ENCODE data around the gene NFIA. TPM values are rescaled to one million over a fixed set of nuclear protein-coding genes. Genes with fewer than 3 reads are reported as not detected.
A peak's percentile ranks its signal among the peaks of the same experiment; 100 is the strongest.

Gene NFIA
- total and polyA plus RNA-seq, 9 of the 15 experiments (the other 6 are each of a cell fraction or from before 2014, with no cell fraction given) = 5.3 to 24.9 (median 9.8) TPM

DNA sequence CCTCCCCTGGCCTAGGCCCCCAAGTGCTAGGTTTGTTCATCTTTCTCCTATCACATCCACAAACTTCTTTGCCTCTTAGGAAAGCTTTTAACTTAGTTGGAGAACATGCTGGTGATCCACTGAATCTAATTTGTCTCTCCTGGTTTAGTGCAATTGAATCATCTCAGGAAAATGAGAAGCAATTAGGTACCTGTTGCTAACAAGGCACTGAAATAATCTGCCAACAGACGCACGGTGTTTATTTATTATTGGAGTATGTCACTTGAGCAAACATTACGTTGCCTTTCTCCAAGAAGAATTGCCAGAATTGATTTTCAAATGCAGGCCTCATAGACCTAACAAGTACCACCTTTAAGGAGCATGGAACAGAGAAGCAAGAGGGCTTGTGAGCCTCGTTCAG is 309.4 kb downstream of the NFIA start (continued):
- TF ChIP-seq, protein P1, sequence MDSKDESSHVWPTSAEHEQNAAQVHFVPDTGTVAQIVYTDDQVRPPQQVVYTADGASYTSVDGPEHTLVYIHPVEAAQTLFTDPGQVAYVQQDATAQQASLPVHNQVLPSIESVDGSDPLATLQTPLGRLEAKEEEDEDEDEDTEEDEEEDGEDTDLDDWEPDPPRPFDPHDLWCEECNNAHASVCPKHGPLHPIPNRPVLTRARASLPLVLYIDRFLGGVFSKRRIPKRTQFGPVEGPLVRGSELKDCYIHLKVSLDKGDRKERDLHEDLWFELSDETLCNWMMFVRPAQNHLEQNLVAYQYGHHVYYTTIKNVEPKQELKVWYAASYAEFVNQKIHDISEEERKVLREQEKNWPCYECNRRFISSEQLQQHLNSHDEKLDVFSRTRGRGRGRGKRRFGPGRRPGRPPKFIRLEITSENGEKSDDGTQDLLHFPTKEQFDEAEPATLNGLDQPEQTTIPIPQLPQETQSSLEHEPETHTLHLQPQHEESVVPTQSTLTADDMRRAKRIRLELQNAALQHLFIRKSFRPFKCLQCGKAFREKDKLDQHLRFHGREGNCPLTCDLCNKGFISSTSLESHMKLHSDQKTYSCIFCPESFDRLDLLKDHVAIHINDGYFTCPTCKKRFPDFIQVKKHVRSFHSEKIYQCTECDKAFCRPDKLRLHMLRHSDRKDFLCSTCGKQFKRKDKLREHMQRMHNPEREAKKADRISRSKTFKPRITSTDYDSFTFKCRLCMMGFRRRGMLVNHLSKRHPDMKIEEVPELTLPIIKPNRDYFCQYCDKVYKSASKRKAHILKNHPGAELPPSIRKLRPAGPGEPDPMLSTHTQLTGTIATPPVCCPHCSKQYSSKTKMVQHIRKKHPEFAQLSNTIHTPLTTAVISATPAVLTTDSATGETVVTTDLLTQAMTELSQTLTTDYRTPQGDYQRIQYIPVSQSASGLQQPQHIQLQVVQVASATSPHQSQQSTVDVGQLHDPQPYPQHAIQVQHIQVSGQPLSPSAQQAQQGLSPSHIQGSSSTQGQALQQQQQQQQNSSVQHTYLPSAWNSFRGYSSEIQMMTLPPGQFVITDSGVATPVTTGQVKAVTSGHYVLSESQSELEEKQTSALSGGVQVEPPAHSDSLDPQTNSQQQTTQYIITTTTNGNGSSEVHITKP (IDR thresholded peaks at IDR 0.05; ENCODE audit: partially characterized antibody) = no peak
- no peak for TF ChIP-seq BCL6 (CRISPR knock-in tag; IDR thresholded peaks at IDR 0.05)
- TF ChIP-seq ZNF584 (CRISPR knock-in tag; IDR thresholded peaks at IDR 0.05; ENCODE audit: low read depth) = no peak
- TF ChIP-seq EWSR1 (IDR thresholded peaks at IDR 0.05; ENCODE audit: borderline replicate concordance, low read depth, partially characterized antibody) = no peak

DNA sequence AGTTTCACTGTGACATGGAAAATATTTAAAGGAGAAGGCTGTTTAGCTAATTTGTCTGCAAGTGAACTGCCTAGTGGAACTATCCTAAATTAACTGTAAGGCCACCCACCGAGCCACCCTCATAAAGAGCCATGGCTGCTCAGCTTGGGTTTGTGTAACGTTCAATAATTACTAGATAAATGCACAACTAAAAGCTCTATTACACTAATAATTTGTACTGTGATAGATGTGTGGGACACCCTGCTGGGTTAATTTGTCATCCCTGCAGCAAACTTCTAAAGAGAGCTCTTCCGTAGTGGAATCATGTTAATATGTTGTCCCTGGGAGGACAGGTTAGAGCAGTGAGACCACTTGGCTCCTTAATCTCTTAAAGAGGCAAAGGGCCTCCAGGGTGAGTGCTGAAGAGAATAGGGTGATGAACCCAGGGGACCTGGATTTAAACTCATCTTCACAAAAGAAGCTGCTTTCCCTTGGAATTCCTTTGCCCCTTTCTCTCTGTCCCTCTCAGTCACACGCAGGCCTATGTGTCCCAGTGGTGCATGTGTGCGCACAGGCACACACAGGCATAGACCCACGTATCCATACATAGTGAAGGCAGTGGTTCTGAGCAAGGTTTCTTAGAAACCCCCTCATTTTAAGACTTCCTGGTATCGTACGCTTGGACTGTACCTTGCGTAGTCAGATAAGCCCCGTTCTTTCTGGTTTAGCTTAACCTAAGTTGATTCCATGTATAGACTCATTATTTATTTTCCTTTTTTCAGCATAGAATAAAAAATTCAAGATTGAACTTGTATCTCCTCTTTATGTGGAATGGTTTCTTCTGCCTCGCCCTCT is 310.3 kb downstream of the NFIA start:
- Histone ChIP-seq H3K79me2 (ENCODE audit: control insufficient read depth, insufficient read depth, low read length) (0 out of 3 replicates have a peak, but pooled peaks cover 3% of the 10 kb centered on the region), H3K4me3 (no peak overlapping the region), H2AFZ (ENCODE audit: low read depth, low read length) (peak overlapping the region; percentile 88), H3K27me3 (ENCODE audit: control insufficient read depth in 2 of 2, insufficient read depth in 2 of 2, low read length in 2 of 2) (no peaks in the 10 kb centered on the region), H4K20me1 (replicated peaks; ENCODE audit: control insufficient read depth, insufficient read depth, low read length) (no peaks in the 10 kb centered on the region), H3K4me1 (replicated peaks in 1 of 2; ENCODE audit: control insufficient read depth in 2 of 2, insufficient read depth in 2 of 2, low read length in 2 of 2) (peaks cover 0 to 16% of the 10 kb centered on the region in 2 experiments; a peak in 2 of 5 replicates), H3K9me3 (replicated peaks; ENCODE audit: control insufficient read depth, insufficient read depth, low read depth, low read length) (peaks cover 4% of the 10 kb centered on the region), H3K27ac (ENCODE audit: extremely low read depth, low read depth, low read length) (peak overlapping the region; percentile 78), H3K9me1 (ENCODE audit: control insufficient read depth, insufficient read depth, low read length) (no peaks in the 10 kb centered on the region), H3K4me2 (ENCODE audit: insufficient read depth, low read length) (peak overlapping the region; percentile 82), H3K36me3 (ENCODE audit: control insufficient read depth, insufficient read depth, low read length) (peaks cover 29% of the 10 kb centered on the region), H3K9ac (ENCODE audit: insufficient read depth in 1 of 2, low read depth in 2 of 2, low read length in 2 of 2) (peak overlapping the region in 1 of 2 experiments; percentile 61; a peak in 2 of 4 replicates)
- CTCF ChIA-PET (ENCODE audit: low intra/inter-chr PET ratio) = no interaction called here
- in situ Hi-C loops (cut with MboI) = no loop called here
- intact Hi-C loops (cut with micrococcal nuclease) = no loop called here
- FAIRE-seq (peak; percentile 92), DNase-seq (ENCODE audit: extremely low read depth in 1 of 4, low spot score in 3 of 4) (peak; percentile 19 to 82 (median 42)), ATAC-seq (peak; percentile 91)
- no TSS peak for BruUV-seq (replicated peaks)
- WGBS (ENCODE audit: insufficient coverage, low coverage, missing lambda C conversion rate) = 15% methylated on average over 11 of the region's 11 CpGs
- POLR2A ChIA-PET = interaction anchor here (0.5 to 1.4 kb wide), 10 partner anchors 13 to 506 kb away, joined by 3 to 6 read pairs (median 3); no protein-coding TSS in a partner anchor
- TF ChIP-seq TCF3 (CRISPR knock-in tag; IDR thresholded peaks at IDR 0.05) (peak; percentile 74), ZNF764 (CRISPR knock-in tag; IDR thresholded peaks at IDR 0.05; ENCODE audit: low read depth) (no peak), HNRNPL (IDR thresholded peaks at IDR 0.05; ENCODE audit: low read depth, low read length) (no peak), BDP1 (IDR thresholded peaks at IDR 0.05; ENCODE audit: insufficient read depth, insufficient read length) (no peak), ZNF384 (IDR thresholded peaks at IDR 0.05; ENCODE audit: low read depth, low read length) (no peak), IFI16 (CRISPR knock-in tag; IDR thresholded peaks at IDR 0.05) (no peak)
- TF ChIP-seq, protein P2, sequence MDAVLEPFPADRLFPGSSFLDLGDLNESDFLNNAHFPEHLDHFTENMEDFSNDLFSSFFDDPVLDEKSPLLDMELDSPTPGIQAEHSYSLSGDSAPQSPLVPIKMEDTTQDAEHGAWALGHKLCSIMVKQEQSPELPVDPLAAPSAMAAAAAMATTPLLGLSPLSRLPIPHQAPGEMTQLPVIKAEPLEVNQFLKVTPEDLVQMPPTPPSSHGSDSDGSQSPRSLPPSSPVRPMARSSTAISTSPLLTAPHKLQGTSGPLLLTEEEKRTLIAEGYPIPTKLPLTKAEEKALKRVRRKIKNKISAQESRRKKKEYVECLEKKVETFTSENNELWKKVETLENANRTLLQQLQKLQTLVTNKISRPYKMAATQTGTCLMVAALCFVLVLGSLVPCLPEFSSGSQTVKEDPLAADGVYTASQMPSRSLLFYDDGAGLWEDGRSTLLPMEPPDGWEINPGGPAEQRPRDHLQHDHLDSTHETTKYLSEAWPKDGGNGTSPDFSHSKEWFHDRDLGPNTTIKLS (IDR thresholded peaks at IDR 0.05; ENCODE audit: borderline replicate concordance, low read depth) = no peak
- TF ChIP-seq, protein P3, sequence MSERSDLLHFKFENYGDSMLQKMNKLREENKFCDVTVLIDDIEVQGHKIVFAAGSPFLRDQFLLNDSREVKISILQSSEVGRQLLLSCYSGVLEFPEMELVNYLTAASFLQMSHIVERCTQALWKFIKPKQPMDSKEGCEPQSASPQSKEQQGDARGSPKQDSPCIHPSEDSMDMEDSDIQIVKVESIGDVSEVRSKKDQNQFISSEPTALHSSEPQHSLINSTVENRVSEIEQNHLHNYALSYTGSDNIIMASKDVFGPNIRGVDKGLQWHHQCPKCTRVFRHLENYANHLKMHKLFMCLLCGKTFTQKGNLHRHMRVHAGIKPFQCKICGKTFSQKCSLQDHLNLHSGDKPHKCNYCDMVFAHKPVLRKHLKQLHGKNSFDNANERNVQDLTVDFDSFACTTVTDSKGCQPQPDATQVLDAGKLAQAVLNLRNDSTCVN (CRISPR knock-in tag; IDR thresholded peaks at IDR 0.05) = no peak
- TF ChIP-seq, protein P4, sequence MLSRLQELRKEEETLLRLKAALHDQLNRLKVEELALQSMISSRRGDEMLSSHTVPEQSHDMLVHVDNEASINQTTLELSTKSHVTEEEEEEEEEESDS (CRISPR knock-in tag; IDR thresholded peaks at IDR 0.05) = no peak
